Activated CD4-positive, alpha-beta memory T cell treated with anti-CD3 and anti-CD28 coated beads, Interleukin-2, amount 10 ng/mL, durations not matched to agents 7 days and 5 days (primary cell): ENCODE data around the gene HOPX. TPM values are rescaled to one million over a fixed set of nuclear protein-coding genes. Genes with fewer than 3 reads are reported as not detected.
"Not testable (repeated sequence)": the region's sequence is repeated elsewhere in the genome, so short reads cannot be mapped to it uniquely, and the experiment has no call there.

ENCODE experiments used
- CTCF ChIA-PET: fragments of 350-600 bp; sonication (Branson Sonifier 250); formaldehyde crosslinking; loops from one replicate; lab custom pipeline; 2021; ENCODE audit warnings: antibody characterized with exemption, inconsistent platforms; lab: Charles Lee
- POLR2A ChIA-PET: fragments of 350-600 bp; sonication (Branson Sonifier 250); formaldehyde crosslinking; loops from one replicate; lab custom pipeline; 2021; ENCODE audit warnings: antibody characterized with exemption; lab: Charles Lee
- DNase-seq: peaks from one replicate; pipeline ENCODE4 v3.0.0-alpha.2; 2020
- H3K27ac Mint-ChIP-seq: one replicate; pipeline ENCODE4 v1.8.0; 2021; ENCODE audit warnings: mild to moderate bottlenecking, mixed read lengths
- H3K27me3 Mint-ChIP-seq: one replicate; pipeline ENCODE4 v1.8.0; 2021; ENCODE audit warnings: mixed read lengths
- H3K36me3 Mint-ChIP-seq: one replicate; pipeline ENCODE4 v1.8.0; 2021; ENCODE audit warnings: low read depth, mixed read lengths
- H3K4me1 Mint-ChIP-seq: one replicate; pipeline ENCODE4 v1.8.0; 2021; ENCODE audit warnings: mixed read lengths
- H3K4me3 Mint-ChIP-seq: one replicate; pipeline ENCODE4 v1.8.0; 2021; ENCODE audit warnings: mild to moderate bottlenecking, mixed read lengths
- H3K9me3 Mint-ChIP-seq: one replicate; pipeline ENCODE4 v1.8.0; 2021; ENCODE audit warnings: mixed read lengths
- total RNA-seq, 2 experiments: library from RNA; stranded (reverse); gene quantifications; one replicate each; pipeline ENCODE4 v1.2.3, GENCODE V29; 2021

The HOPX gene
- total RNA-seq, 2 experiments from 2014 or later: 206 to 215 TPM

DNA sequence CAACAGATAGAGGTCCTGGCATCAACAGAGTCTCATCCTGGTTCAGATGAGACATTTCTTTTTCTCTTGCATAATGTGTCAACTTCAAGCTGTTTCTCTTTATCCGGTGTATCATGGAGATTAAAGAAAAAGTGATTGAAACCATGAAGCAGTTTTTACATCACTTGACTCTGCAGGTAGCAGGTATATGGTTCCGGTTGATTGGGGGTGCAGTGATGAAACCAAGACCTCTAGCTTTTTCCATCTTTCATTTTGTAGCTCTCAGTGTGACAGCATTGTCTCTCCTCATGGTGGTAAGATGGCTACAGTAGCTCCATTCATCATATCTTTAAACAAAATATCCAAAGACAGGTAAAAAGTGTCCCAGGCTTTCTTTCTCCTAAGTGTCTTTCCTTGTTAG lies 2.4 kb upstream of the HOPX start:
- ChIA-PET POLR2A (no interaction called here), CTCF (no interaction called here)
- H3K27ac Mint-ChIP-seq: no peak overlapping the region
- no peak overlapping the region for H3K4me3 Mint-ChIP-seq
- no peaks in the 10 kb centered on the region for H3K9me3 Mint-ChIP-seq
- no peaks in the 10 kb centered on the region for H3K36me3 Mint-ChIP-seq
- no peak for DNase-seq
- peaks cover 41% of the 10 kb centered on the region for H3K27me3 Mint-ChIP-seq
- peaks cover 18% of the 10 kb centered on the region for H3K4me1 Mint-ChIP-seq

DNA sequence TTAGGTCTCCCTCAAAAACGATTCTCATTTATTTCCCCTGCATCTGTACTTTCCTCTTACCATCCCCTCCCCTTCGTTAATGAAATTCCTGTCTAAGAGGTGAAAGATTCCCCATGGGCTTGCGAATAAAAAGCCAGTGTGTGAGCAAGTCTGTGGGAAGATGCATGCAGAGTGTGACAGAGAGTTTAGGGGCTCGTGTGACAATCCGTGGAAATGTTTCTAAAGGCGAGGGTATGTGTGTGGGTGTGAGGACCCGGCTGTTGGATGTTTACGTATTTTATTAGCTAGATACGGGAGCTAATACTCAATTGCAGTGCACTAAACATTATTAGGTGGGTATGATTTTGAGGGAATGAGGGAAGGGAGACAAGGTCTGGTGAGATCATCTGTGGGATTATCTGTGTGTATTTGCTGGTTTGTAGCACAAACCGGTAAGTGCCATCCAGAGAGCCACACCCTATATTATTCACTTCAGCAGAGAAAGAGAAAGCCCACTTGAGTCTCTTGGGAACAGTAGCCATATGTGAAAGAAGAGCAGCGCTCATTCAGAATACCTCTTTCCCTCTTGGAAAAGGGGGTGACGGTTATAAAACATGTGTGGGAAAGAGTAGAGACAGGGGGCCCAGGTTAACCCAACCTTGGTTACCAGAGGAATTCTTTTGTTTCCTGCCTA lies 893 bp upstream of the HOPX start:
- Mint-ChIP-seq H3K27ac (no peak overlapping the region), H3K27me3 (peaks cover 41% of the 10 kb centered on the region), H3K4me1 (peaks cover 18% of the 10 kb centered on the region), H3K4me3 (no peak overlapping the region), H3K9me3 (no peaks in the 10 kb centered on the region), H3K36me3 (no peaks in the 10 kb centered on the region)
- no peak for DNase-seq
- CTCF ChIA-PET: interaction anchor here (1.2 kb wide), 1 partner anchor 11 kb away, joined by 7 read pairs; no protein-coding TSS in a partner anchor
- POLR2A ChIA-PET: no interaction called here

DNA sequence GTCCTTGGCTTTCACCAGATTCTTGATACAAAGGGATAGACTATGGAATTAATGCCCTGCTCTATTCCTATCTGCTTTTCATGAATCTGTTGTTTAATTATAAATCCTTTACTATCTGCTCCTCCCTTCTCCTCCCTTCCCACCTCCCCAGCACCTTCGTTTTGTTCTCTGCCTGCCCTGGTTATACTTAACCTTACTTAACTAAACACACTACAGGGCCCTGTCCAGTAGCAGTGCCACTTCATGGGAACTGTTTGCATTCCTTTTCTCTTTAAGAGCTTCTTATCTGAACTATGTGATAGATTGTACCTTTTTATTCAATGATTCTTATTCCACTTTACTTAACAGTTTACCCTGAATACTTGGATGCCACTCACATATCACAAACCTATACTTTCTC lies 830 bp downstream of the HOPX start:
- H3K27me3 Mint-ChIP-seq: peaks cover 44% of the 10 kb centered on the region
- H3K4me1 Mint-ChIP-seq: peaks cover 18% of the 10 kb centered on the region
- no peak overlapping the region for H3K4me3 Mint-ChIP-seq
- CTCF ChIA-PET: no interaction called here
- no peak overlapping the region for H3K27ac Mint-ChIP-seq
- POLR2A ChIA-PET: no interaction called here
- no peak for DNase-seq
- no peaks in the 10 kb centered on the region for H3K36me3 Mint-ChIP-seq
- H3K9me3 Mint-ChIP-seq: no peaks in the 10 kb centered on the region

DNA sequence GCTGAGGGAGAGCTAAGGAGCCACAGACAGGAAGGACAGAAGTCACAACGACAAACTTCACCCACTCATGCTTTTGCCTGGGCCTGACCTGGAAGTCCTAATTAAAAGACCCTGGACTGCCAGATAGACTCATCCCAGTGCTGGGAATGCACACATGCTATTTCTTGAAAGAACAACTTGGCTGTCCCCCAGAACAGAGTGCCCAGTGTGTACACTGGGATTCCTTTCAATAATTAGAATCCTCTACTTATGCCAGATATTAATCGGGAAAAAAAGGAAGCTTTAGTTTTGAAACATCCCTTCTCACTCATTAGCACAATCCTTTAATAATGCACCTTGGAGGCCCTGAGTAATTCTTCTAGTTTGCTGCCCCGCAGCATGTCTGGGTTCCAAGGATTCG lies 3.4 kb downstream of the HOPX start:
- CTCF ChIA-PET: no interaction called here
- POLR2A ChIA-PET: no interaction called here
- no peak for DNase-seq
- H3K27ac Mint-ChIP-seq: no peak overlapping the region
- no peaks in the 10 kb centered on the region for H3K36me3 Mint-ChIP-seq
- H3K4me3 Mint-ChIP-seq: no peak overlapping the region
- H3K27me3 Mint-ChIP-seq: peaks cover 24% of the 10 kb centered on the region
- H3K9me3 Mint-ChIP-seq: no peaks in the 10 kb centered on the region
- peaks cover 18% of the 10 kb centered on the region for H3K4me1 Mint-ChIP-seq

DNA sequence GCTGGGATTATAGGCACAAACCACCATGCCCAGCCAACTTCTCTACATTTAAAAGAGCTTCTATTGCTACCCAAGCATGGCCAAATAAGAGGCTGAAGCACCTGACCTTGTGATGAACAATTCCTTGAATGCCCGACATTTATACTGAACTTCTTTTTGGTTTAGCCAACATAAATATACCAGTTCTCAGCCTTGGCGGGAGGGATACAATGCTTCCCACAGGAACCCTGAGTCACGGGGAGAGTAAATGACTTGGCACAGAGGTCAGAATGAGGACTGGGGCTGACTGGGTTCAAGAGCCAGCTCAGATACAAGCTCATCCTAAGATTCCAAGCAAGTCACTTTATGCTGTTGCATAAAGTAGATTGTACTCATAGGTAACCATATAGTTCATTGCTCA lies 6.1 kb downstream of the HOPX start:
- Mint-ChIP-seq H3K4me3 (no peak overlapping the region), H3K27me3 (peaks cover 5% of the 10 kb centered on the region), H3K9me3 (no peaks in the 10 kb centered on the region), H3K36me3 (no peaks in the 10 kb centered on the region), H3K27ac (no peak overlapping the region), H3K4me1 (no peaks in the 10 kb centered on the region)
- no peak for DNase-seq
- ChIA-PET POLR2A (interaction anchor here (1.4 kb wide), 1 partner anchor 27 kb away, joined by 3 read pairs; no protein-coding TSS in a partner anchor), CTCF (no interaction called here)

DNA sequence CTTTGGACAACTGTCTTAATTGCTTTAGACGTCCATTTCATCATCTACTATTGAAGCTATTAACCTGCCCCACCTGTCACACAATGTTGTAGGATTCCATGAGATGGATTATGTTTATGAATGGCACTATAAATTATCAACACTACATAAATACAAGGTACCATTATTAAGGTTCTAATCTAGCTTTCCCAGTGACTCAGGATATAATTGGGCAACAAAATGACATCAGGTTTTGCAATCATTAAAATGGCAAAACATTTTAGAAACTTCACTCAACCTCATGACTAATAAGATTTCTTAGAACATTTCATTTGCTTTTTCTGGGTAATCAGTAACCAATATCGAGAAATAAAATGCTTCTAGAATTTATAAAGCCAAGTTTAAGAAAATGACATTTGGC lies 9.2 kb downstream of the HOPX start:
- H3K4me3 Mint-ChIP-seq: no peak overlapping the region
- H3K27ac Mint-ChIP-seq: no peak overlapping the region
- DNase-seq: no peak
- ChIA-PET CTCF (interaction anchor here (1.2 to 1.5 kb wide), 2 partner anchors 10 to 30 kb away, joined by 3 to 7 read pairs; partner anchors contain the start of gene HOPX), POLR2A (interaction anchor here (1.2 to 1.7 kb wide), 2 partner anchors 18 to 85 kb away, joined by 3 to 5 read pairs; no protein-coding TSS in a partner anchor)
- H3K9me3 Mint-ChIP-seq: no peaks in the 10 kb centered on the region
- H3K27me3 Mint-ChIP-seq: peaks cover 11% of the 10 kb centered on the region
- H3K4me1 Mint-ChIP-seq: no peaks in the 10 kb centered on the region
- H3K36me3 Mint-ChIP-seq: no peaks in the 10 kb centered on the region

DNA sequence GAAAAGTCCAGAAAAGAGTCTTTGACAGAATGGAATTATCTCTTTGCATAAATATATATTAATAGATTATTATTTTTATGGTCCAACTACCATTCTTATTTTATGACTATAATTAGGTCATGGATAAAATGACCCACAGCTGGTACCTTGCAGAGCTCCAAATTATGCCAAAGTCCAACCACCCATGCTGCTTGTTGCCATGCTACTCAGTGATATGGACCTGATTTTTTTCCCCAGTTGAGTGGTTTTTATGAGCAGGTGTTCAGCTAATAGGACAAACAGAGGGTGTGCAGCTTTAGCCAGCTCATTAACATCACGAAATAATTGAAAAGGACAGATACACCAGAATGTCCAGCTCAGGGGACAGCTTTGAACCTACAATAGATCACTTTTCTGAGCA lies 9.7 kb downstream of the HOPX start:
- H3K9me3 Mint-ChIP-seq: no peaks in the 10 kb centered on the region
- H3K27me3 Mint-ChIP-seq: peaks cover 12% of the 10 kb centered on the region
- no peak for DNase-seq
- H3K4me3 Mint-ChIP-seq: no peak overlapping the region
- ChIA-PET CTCF (interaction anchor here (1.2 to 1.5 kb wide), 3 partner anchors 10 to 165 kb away, joined by 3 to 7 read pairs (median 7); partner anchors contain the start of gene HOPX), POLR2A (interaction anchor here (1.2 to 1.7 kb wide), 2 partner anchors 18 to 86 kb away, joined by 3 to 5 read pairs; no protein-coding TSS in a partner anchor)
- no peak overlapping the region for H3K27ac Mint-ChIP-seq
- no peaks in the 10 kb centered on the region for H3K36me3 Mint-ChIP-seq
- H3K4me1 Mint-ChIP-seq: no peaks in the 10 kb centered on the region

DNA sequence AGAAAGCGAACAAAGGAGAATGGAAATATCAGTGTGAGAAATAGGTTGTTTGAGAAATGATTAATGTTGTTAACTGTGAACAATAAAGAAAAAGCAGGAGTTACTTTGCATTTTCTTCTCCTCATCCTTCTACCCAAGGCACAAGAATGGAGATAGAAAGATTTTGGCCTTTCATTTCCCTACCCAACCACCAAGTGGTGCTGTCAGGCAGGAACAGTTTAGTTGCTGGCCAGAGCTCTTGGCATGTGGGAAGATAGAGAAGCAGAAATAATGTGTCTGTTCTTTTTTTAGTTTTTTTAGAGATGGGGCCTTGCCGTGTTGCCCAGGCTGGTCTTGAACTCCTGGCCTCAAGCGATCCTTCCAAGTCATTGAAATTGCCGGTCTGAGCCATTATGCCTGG lies 12.8 kb downstream of the HOPX start:
- Mint-ChIP-seq H3K36me3 (no peaks in the 10 kb centered on the region), H3K4me3 (no peak overlapping the region), H3K27me3 (peaks cover 26% of the 10 kb centered on the region), H3K4me1 (no peaks in the 10 kb centered on the region), H3K9me3 (no peaks in the 10 kb centered on the region), H3K27ac (no peak overlapping the region)
- no peak for DNase-seq
- CTCF ChIA-PET: interaction anchor here (1.4 to 1.8 kb wide), 2 partner anchors 131 to 168 kb away, joined by 6 to 9 read pairs; no protein-coding TSS in a partner anchor
- POLR2A ChIA-PET: no interaction called here

DNA sequence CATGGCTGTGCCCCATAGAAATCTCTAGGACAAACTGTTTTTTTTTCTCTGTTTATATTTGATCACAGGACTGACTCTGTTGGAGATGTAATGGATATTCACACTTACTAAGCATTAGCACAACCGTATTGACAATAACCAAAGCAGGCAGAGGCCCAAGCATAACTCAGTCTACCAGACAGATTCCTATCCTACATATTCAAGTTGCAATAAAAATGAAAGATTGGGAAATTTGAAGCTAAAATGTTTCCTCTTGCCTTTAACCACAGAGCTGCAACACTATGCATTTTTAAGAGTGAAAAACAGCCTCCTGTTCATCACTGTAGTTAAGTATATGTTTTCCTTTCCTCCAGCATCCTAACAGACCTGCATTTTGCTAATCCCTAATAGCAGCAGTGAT lies 13.7 kb downstream of the HOPX start:
- H3K4me1 Mint-ChIP-seq, H3K27ac Mint-ChIP-seq, H3K4me3 Mint-ChIP-seq, POLR2A ChIA-PET, H3K9me3 Mint-ChIP-seq, DNase-seq, H3K36me3 Mint-ChIP-seq: not testable (repeated sequence)
- peaks cover 31% of the 10 kb centered on the region for H3K27me3 Mint-ChIP-seq
- CTCF ChIA-PET: interaction anchor here (1.4 to 1.8 kb wide), 2 partner anchors 132 to 169 kb away, joined by 6 to 9 read pairs; no protein-coding TSS in a partner anchor

DNA sequence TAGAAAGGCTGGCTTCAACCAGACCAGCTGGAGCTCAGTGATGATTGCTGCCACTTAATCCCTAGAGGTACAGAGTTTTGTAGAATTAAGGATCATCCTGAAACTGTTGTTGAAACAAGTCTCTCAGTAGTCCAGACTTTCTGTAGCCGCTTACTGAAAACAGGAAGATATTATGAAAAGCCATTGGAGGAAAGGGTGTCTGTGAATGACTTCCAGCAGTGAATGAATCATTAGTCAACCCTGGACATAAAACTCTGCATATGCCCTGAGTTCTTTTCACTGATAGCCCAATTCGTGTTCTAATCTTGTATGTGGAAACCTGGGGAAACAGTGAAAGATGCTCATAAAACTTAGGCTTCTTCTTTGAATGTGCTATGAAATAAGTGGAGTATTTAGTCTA lies 14.8 kb downstream of the HOPX start:
- CTCF ChIA-PET: no interaction called here
- Mint-ChIP-seq H3K4me3 (no peak overlapping the region), H3K4me1 (no peaks in the 10 kb centered on the region), H3K27me3 (peaks cover 31% of the 10 kb centered on the region), H3K36me3 (no peaks in the 10 kb centered on the region), H3K27ac (no peak overlapping the region), H3K9me3 (no peaks in the 10 kb centered on the region)
- POLR2A ChIA-PET: no interaction called here
- no peak for DNase-seq

DNA sequence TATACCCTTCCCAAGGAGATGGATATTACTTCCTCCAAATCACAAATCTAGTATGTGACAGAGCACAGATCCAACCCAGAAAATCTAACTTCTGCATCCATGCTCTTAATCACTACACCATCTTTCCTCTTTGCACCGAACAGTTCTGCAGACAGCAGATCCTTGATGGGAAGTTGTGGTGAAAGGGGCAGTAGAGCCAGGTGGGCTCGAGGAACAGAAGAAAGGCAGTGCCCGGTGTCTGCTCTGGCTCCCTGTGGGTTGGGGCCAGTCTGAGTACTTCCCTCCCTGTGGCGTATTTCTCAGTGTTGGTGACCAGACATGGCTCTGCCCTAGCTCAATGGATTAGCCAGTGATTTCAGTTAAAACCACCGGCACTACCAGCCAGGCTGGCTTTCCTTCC lies 15.3 kb downstream of the HOPX start:
- Mint-ChIP-seq H3K27me3 (peaks cover 32% of the 10 kb centered on the region), H3K4me1 (no peaks in the 10 kb centered on the region), H3K27ac (no peak overlapping the region), H3K4me3 (no peak overlapping the region), H3K36me3 (peaks cover under 1% of the 10 kb centered on the region), H3K9me3 (no peaks in the 10 kb centered on the region)
- CTCF ChIA-PET: no interaction called here
- DNase-seq: no peak
- POLR2A ChIA-PET: no interaction called here

DNA sequence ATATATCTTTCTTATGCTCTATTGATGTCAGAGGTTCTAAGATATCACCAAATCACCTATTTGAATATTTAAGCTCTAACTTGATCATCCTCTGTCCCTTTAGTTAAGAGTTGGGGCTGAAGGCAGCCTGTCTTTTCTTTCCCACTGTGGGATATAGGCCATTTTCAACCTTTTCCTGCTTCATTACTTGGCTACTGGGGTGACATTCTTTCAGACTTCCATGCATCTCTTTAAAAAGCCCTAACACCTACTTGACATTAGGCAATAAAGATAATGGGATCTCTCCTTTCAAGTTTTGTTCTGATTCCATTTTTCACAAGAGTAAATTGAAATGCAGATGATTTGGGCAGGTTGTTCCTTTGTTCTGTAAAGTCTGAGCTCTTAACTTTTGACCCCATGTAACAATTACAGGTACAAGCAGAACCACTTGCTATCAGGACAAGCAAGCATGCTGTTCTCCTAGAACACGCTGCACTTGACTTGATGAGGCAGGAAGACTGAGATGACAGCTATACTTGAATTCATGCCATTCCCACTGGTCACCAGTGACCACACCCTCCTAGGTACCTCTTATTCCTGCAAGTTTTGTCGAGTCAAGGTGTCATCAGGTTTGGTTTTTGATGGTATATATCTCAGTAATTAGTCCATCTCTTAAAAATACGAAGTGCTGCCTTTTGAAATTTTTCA lies 18.2 kb downstream of the HOPX start:
- Mint-ChIP-seq H3K36me3 (peaks cover 8% of the 10 kb centered on the region), H3K27ac (no peak overlapping the region), H3K9me3 (no peaks in the 10 kb centered on the region), H3K4me3 (no peak overlapping the region), H3K4me1 (no peaks in the 10 kb centered on the region), H3K27me3 (peaks cover 45% of the 10 kb centered on the region)
- no peak for DNase-seq
- CTCF ChIA-PET: interaction anchor here (0.7 kb wide), 1 partner anchor 8 kb away, joined by 3 read pairs; no protein-coding TSS in a partner anchor
- POLR2A ChIA-PET: no interaction called here

DNA sequence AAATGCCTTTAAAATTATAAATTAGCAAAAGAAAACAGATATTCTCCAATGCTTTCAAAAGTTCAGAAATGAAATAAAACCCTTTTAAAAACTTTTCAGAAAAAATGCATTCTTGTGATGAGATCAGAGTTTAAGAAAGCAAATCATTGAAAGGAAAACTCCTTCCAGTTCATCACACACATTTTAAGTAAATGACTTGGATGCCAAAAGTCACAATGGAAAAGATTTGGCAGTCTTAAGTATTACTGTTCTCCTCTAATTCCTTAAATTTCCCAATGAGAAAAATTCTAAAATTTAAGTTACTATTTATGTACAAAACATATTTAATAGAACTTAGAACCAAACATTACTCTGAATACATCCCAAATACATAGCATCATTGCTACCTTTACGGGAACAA lies 21.1 kb downstream of the HOPX start:
- no peaks in the 10 kb centered on the region for H3K9me3 Mint-ChIP-seq
- ChIA-PET CTCF (interaction anchor here (1.5 kb wide), 1 partner anchor 176 kb away, joined by 5 read pairs; no protein-coding TSS in a partner anchor), POLR2A (interaction anchor here (1.4 kb wide), 1 partner anchor 9 kb away, joined by 7 read pairs; no protein-coding TSS in a partner anchor)
- DNase-seq: no peak
- H3K36me3 Mint-ChIP-seq: peaks cover 17% of the 10 kb centered on the region
- H3K4me3 Mint-ChIP-seq: no peak overlapping the region
- peaks cover 19% of the 10 kb centered on the region for H3K4me1 Mint-ChIP-seq
- peaks cover 34% of the 10 kb centered on the region for H3K27me3 Mint-ChIP-seq
- no peak overlapping the region for H3K27ac Mint-ChIP-seq
